ENCODE data around the gene DGCR8.

Gene DGCR8

DNA sequence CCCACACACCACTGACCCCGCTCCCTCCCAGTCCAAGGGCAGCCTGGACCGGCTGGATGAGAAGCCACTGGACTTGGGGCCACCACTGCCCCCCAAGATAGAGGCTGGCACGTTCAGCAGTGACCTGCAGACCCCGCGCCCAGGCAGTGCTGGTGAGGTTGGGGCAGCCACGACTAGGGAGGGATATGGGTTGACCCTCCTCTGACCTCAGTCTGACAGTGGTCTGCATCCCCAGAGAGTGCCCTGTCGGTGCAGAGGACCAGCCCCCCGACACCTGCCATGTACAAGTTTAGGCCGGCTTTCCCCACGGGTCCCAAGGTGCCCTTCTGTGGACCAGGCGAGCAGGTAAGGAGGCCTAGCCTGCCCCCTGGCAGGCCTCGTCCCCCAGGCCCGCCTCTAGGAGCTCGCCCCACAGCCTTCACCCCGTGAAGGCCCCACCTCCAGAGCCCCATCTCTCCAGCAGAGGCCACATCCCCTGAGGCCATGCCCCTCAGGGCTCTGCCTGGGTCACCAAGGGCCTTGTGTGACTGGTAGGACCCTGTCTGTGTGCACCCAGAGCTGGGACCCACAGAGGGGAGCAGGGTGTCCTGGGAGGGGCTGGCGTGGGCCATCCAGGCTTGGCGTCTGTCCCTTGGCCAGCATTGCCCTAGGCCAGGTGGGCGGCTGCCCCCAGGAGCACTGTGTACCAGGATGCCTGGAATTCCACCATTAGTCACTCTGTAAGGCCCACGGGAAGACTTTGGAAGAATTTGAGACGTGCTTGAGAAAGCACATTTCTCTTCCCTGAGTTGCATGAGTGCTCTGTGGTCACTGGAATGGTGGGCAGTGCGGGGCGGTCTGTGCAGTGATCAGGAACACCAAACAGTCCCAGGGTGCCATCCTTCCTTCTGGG lies 61.4 kb downstream of the DGCR8 start:
- H3K4me3 Mint-ChIP-seq, result no peak overlapping the region
- no peak overlapping the region for H3K27ac Mint-ChIP-seq
- no peaks in the 10 kb centered on the region for H3K9me3 Mint-ChIP-seq
- H3K27me3 Mint-ChIP-seq, result no peaks in the 10 kb centered on the region
- DNase-seq (ENCODE audit: low spot score in 2 of 2) (no peak), ATAC-seq (ENCODE audit: low read depth) (no peak)
- peaks cover 11% of the 10 kb centered on the region for H3K36me3 Mint-ChIP-seq
- peaks cover 8% of the 10 kb centered on the region for H3K4me1 Mint-ChIP-seq

DNA sequence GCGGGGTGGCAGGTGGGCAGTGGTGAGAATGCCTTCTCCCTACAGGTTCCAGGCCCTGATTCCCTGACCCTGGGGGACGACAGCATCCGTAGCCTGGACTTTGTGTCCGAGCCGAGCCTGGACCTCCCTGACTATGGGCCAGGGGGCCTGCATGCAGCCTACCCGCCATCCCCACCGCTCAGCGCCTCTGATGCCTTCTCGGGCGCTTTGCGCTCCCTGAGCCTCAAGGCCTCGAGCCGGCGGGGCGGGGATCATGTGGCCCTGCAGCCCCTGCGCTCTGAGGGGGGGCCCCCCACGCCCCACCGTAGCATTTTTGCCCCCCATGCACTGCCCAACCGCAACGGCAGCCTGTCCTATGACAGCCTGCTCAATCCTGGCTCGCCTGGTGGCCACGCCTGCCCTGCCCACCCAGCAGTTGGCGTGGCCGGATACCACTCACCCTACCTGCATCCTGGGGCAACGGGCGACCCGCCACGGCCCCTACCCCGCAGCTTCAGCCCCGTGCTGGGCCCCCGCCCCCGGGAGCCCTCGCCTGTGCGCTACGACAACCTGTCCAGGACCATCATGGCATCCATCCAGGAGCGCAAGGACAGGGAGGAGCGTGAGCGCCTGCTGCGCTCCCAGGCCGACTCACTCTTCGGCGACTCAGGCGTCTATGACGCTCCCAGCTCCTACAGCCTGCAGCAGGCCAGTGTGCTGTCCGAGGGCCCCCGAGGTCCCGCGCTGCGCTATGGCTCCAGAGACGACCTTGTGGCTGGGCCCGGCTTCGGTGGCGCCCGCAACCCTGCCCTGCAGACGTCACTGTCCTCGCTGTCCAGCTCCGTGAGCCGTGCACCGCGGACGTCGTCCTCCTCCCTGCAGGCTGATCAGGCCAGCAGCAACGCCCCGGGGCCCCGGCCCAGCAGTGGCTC lies 62.9 kb downstream of the DGCR8 start:
- no peak overlapping the region for H3K4me3 Mint-ChIP-seq
- DNase-seq (ENCODE audit: low spot score in 2 of 2), result no peak
- no peaks in the 10 kb centered on the region for H3K9me3 Mint-ChIP-seq
- no peak for ATAC-seq (ENCODE audit: low read depth)
- H3K4me1 Mint-ChIP-seq, result peaks cover 2% of the 10 kb centered on the region
- H3K36me3 Mint-ChIP-seq, result peaks cover 11% of the 10 kb centered on the region
- H3K27ac Mint-ChIP-seq, result no peak overlapping the region
- no peaks in the 10 kb centered on the region for H3K27me3 Mint-ChIP-seq

DNA sequence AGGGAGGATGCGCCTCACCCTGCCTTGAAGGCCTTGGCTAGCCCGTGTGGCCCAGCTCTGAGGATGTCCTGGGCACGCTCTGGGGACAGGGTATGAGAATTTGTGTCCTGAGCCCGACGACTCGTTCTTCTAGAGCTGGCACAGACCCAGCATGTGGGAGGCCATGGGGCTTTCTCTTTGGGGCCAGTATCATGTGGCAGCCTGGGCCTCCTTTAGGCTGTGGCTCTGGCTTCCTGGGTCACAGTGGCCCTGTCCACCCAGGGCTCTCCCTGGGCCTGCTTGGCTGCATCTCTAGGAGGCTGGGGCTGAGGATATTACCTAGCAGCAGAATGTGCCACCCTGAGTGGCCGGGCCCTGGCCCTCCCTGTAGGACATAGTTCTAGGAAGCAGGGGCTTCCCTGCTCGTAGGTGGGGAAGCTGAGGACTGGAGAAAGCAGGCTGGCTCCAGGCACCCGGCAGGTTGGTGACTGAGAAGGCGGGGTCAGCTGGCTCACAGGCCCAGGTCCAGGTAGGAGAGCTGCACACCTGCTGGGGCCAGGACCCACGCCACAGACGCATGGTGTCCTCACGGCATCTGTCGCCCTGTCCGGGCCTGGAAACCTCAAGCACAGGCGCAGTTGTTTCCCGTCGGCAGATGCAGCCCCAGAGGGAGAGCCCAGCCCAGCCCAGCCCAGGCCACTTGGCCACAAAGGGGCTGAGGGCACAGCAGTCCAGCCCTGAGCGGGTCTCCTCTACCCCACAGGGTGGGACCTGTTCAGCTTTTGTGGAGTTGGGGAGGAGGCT lies 64.0 kb downstream of the DGCR8 start:
- DNase-seq (ENCODE audit: low spot score in 2 of 2) (no peak), ATAC-seq (ENCODE audit: low read depth) (no peak)
- H3K27ac Mint-ChIP-seq, result no peak overlapping the region
- no peak overlapping the region for H3K4me3 Mint-ChIP-seq
- peaks cover 11% of the 10 kb centered on the region for H3K36me3 Mint-ChIP-seq
- no peaks in the 10 kb centered on the region for H3K27me3 Mint-ChIP-seq
- peaks cover 2% of the 10 kb centered on the region for H3K4me1 Mint-ChIP-seq
- H3K9me3 Mint-ChIP-seq, result no peaks in the 10 kb centered on the region

DNA sequence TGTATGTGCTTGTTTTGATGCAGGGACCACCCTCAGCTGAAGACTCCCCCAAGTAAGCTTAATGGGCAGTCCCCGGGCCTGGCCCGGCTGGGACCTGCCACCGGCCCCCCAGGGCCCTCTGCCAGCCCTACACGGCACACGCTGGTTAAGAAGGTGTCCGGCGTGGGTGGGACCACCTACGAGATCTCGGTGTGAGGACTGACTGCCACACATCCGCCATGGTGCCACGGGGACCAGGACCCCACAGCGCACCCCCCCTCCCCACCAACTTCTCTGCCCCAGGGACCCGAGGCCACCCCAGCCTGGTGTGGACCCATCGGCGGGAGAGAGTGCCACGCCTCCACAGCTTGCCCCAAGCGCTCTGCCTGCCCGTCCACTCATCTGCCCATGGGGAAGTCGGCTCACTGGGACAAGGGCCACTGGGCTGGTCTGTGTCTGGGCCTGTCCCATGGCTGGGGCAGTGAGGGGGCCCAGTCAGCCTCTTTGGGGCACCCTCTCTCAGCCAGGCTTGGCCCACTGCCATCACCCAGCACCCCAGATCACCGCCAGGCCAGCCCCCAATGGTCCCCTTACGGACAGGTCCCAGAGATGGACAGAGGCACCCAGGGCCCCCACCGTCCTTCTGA lies 65.3 kb downstream of the DGCR8 start:
- H3K27me3 Mint-ChIP-seq, result no peaks in the 10 kb centered on the region
- H3K9me3 Mint-ChIP-seq, result no peaks in the 10 kb centered on the region
- H3K27ac Mint-ChIP-seq, result no peak overlapping the region
- no peaks in the 10 kb centered on the region for H3K4me1 Mint-ChIP-seq
- no peak overlapping the region for H3K4me3 Mint-ChIP-seq
- H3K36me3 Mint-ChIP-seq, result peaks cover 3% of the 10 kb centered on the region
- ATAC-seq (ENCODE audit: low read depth), result no peak
- DNase-seq (ENCODE audit: low spot score in 2 of 2), result no peak

DNA sequence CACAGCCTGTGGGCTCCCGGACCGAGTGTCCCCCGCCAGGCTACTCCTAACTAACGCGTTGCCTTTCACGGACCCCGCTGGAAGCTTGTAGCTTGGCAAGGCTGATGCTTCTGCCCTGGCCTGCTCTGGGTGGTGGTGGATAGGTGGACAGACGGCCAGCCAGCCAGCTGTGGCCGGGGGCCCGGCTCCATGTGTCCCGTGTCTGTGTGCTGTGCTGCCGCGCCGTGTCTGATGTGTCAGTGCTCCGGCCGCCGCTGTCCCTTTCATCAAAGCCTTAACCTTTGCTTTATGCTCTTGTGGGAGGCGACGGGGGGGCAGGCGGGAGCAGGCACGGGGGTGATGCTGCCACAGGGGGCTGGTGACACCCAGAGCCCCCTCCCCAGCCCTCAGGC lies 65.8 kb downstream of the DGCR8 start:
- H3K4me1 Mint-ChIP-seq, result no peaks in the 10 kb centered on the region
- ATAC-seq (ENCODE audit: low read depth) (no peak), DNase-seq (ENCODE audit: low spot score in 2 of 2) (no peak)
- H3K27ac Mint-ChIP-seq, result no peak overlapping the region
- no peaks in the 10 kb centered on the region for H3K27me3 Mint-ChIP-seq
- no peaks in the 10 kb centered on the region for H3K9me3 Mint-ChIP-seq
- no peak overlapping the region for H3K4me3 Mint-ChIP-seq
- H3K36me3 Mint-ChIP-seq, result peaks cover 3% of the 10 kb centered on the region

DNA sequence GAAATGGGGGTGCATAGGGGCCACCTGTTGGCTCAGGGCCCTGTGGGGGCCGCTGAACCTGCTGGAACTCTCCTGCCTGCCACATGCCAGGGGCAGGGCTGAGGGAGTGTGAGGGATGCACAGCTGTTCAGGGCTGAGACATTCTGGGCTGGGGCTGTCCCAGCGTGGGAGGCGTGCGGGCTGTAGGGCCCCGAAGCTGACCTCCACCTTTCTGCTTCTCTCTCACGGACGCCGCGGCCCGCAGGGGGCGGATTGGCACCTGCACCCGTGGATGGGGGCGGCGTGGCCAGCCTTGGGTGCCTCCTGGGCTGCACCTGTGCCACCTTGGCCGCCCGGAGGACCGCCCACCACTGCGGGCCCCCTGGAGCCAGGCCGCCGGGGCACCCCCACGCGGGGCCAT lies 66.7 kb downstream of the DGCR8 start:
- Mint-ChIP-seq H3K27ac (peak overlapping the region; percentile 58), H3K27me3 (no peaks in the 10 kb centered on the region), H3K4me1 (no peaks in the 10 kb centered on the region), H3K4me3 (no peak overlapping the region), H3K36me3 (peaks cover 3% of the 10 kb centered on the region), H3K9me3 (no peaks in the 10 kb centered on the region)
- DNase-seq (ENCODE audit: low spot score in 2 of 2) (no peak), ATAC-seq (ENCODE audit: low read depth) (peak; percentile 22)

DNA sequence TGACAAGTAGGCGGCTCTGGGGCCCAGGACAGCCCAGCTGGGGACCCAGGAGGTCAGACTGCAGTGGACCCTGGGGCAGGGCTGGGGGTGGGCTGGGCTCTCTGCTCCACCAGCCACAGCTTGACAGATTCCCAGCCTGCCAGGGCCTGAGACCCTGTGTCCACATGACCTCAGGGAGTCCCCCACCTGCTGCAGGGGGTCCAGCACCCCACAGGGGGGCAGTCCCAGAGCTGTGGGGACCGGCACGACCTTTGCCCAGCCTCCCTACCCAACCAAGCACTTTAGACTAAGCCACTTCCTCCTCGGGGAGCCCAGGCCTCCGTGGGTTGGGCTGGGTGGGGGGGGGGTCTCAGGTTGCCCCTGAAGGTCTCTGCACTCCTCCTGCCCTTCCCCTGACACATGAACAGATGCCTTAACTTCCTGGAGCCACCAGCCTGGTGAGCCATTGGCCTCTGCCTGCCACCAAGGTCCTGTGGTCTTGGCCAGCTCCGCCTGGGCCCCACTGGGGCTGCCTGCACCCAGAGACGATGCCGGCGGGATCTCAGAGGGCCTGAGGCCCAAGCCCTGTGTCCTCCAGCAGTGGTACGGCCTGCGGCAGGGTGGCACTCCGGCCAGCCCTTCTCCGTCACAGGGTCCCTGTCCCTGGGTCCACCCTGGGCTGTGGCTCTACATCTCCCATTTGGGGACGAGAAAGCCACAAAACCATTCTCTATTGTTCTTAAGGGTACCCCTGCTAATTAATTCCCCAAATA lies 67.4 kb downstream of the DGCR8 start:
- no peak for ATAC-seq (ENCODE audit: low read depth)
- Mint-ChIP-seq H3K27ac (no peak overlapping the region), H3K27me3 (no peaks in the 10 kb centered on the region), H3K4me3 (no peak overlapping the region), H3K9me3 (no peaks in the 10 kb centered on the region), H3K36me3 (peaks cover 3% of the 10 kb centered on the region), H3K4me1 (no peaks in the 10 kb centered on the region)
- DNase-seq (ENCODE audit: low spot score in 2 of 2), result no peak

DNA sequence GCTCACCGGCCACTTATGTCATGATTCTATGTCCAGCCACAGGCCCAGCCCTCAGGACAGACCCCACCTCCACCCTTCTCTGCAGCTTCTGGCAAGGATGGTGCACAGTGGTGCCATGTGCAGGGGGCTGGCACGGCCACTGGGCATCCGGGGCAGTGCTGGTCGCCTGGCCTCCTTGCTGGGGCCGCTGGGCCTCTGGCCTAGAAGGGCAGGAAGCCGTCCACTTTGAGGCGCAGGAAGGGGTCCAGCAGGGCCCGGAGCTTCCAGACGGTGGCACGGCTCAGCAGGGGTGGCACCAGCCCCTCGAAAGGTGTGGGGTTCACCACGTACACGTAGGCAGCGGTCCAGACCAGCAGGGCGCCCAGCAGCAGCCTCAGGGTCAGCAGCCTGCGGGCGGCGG lies 68.4 kb downstream of the DGCR8 start:
- DNase-seq (ENCODE audit: low spot score in 2 of 2) (no peak), ATAC-seq (ENCODE audit: low read depth) (no peak)
- Mint-ChIP-seq H3K4me1 (no peaks in the 10 kb centered on the region), H3K9me3 (no peaks in the 10 kb centered on the region), H3K4me3 (no peak overlapping the region), H3K36me3 (peaks cover 3% of the 10 kb centered on the region), H3K27me3 (no peaks in the 10 kb centered on the region), H3K27ac (no peak overlapping the region)

DNA sequence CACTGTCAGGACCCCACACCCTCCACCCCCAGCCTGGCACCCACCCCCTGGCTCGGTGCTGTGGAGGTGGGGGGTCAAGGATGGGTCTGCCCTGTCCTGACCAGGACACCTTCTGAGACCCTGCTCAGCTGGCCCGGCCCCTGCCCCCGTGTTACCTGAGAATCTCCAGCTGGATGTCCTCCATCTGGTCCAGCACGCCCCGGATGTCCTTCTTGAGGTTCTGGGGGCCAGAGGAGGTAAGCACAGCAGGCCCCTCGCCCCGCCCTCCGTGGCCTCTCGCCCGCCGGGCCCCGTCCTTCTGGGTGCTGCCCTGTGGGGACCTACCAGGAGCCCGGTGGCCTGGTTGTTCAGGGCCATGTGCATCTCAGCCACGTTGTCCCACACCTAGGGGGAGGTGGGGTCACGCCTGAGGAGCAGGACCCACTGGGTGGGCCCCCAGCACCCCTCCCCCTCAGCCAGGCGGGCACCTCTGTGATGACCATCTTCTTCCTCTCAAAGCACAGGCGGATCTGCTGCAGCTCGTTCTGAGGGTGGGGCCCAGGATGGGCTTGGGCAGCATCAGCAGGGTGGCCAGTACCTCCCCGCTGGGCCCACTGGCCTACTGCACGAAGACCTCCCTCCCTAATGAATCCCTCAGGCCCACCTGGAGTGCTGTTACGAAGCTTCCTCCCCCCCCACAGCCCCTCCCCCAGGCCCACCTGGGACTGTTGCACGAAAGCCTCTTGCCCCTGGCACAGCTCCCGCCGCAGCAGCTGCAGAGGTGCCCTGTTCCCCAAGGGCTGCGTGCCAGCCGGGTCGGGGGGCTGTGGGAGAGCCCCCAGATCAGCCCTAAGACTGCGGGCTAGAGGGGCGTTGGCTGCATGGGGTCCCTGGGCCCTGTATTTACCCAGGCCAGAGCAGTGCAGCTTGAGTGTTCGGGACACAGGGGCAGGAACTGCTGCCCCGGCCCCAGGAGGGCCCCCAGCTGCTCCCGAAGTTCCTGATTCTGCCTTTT lies 69.5 kb downstream of the DGCR8 start:
- H3K4me1 Mint-ChIP-seq, result no peaks in the 10 kb centered on the region
- DNase-seq (ENCODE audit: low spot score in 2 of 2) (no peak), ATAC-seq (ENCODE audit: low read depth) (no peak)
- H3K27me3 Mint-ChIP-seq, result no peaks in the 10 kb centered on the region
- H3K27ac Mint-ChIP-seq, result no peak overlapping the region
- no peaks in the 10 kb centered on the region for H3K9me3 Mint-ChIP-seq
- H3K4me3 Mint-ChIP-seq, result no peak overlapping the region
- H3K36me3 Mint-ChIP-seq, result peaks cover 3% of the 10 kb centered on the region

DNA sequence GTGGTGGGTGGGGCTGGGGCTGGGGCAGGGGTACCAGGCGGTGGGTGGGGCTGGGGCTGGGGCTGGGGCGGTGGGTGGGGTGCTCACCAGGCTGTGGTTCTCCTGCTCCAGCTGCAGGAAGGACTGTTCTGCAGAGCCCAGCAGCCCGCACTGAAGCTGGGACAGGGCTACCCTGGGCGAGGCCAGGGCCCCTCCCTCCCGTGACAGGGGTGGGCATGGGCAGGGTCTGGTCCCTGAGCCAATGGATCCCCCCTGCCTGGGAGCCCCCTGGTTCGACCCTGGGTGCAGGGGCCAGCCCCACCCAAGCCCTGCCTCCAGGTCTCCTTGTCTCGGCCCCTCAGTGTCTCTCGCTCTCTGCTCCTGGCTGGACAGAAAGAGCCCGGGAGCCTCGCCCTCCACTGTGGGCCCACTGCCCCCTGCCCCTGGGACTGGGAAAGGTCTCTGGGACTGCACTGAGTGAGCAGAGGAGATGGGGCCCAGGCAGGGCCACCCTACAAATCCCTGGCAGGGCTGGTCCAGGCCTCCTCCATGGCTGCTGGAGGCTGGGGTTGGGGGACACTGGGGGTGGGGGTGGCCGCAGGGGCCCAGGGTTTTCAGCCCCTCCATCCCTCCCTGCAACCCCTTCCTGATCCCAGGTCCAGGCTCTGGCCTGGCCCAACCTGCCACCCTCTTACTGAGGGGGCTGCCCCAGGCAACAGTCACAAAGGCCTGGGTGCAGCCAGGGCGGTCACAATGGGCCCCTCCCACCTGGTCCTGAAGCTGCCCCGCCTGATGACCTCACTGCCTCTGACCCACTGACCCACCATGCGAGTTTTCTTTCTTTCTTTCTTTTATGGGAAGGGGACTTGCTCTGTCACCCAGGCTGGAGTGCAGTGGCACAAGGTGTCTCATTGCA lies 70.6 kb downstream of the DGCR8 start, which contains the start of gene CCDC188:
Gene CCDC188, minus strand, starts transcription at position 675 of the 895 bp plus-strand sequence. Its CDS starts 69 bp downstream, at position 606.
- ATAC-seq (ENCODE audit: low read depth), result no peak
- no peak for DNase-seq (ENCODE audit: low spot score in 2 of 2)

DNA sequence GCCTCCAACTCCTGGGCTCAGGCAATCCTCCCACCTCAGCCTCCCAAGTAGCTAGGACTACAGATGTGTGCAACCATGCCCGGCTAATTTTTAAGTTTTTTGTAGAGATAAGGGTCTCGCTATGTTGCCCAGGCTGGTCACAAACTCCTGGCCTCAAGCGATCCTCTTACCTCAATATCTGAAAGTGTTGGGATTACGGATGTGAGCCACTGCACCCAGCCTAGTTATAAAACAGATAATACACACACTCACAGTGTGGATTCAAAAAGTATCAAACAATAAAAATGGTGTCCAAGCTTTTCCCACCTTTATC lies 71.2 kb downstream of the DGCR8 start:
- Mint-ChIP-seq H3K9me3 (no peaks in the 10 kb centered on the region), H3K27me3 (no peaks in the 10 kb centered on the region), H3K36me3 (no peaks in the 10 kb centered on the region), H3K4me3 (no peak overlapping the region), H3K4me1 (no peaks in the 10 kb centered on the region), H3K27ac (no peak overlapping the region)
- DNase-seq (ENCODE audit: low spot score in 2 of 2), result no peak
- no peak for ATAC-seq (ENCODE audit: low read depth)

More for the DNA sequence above, 70.6 kb downstream of the DGCR8 start, which contains the start of gene CCDC188:
- Mint-ChIP-seq H3K4me3 (no peak within 1 kb of the TSS), H3K27me3 (no peaks in the 10 kb centered on the region), H3K4me1 (no peaks in the 10 kb centered on the region), H3K27ac (no peak within 1 kb of the TSS), H3K36me3 (peaks cover under 1% of the 10 kb centered on the region), H3K9me3 (no peaks in the 10 kb centered on the region)

Measured in memory B cell (primary cell).